ENCODE measurements around the gene ACSM6. TPM values are rescaled to one million over a fixed set of nuclear protein-coding genes. Genes with fewer than 3 reads are reported as not detected.

Gene ACSM6
- total RNA-seq, 1 donor from 2014 or later, result not detected

GRCh38 chr10:95245425-95246055 is 51.5 kb downstream of the ACSM6 start:
- no peak for DNase-seq (ENCODE audit: low read depth in 2 of 2)

- peak; percentile 87 for DNase-seq (ENCODE audit: low read depth in 2 of 2)
Observed at GRCh38 chr10:95246582-95247051, 52.6 kb downstream of the ACSM6 start.

GRCh38 chr10:95247200-95247880 is 53.3 kb downstream of the ACSM6 start:
- DNase-seq (ENCODE audit: low read depth in 2 of 2), result peak in 1 of 2 donors; percentile 73

- DNase-seq (ENCODE audit: low read depth in 2 of 2), result no peak
Observed at GRCh38 chr10:95247881-95248583, 54.0 kb downstream of the ACSM6 start.

- DNase-seq (ENCODE audit: low read depth in 2 of 2), result no peak
Observed at GRCh38 chr10:95248989-95249388, 55.0 kb downstream of the ACSM6 start.

GRCh38 chr10:95249467-95249866 is 55.4 kb downstream of the ACSM6 start:
- DNase-seq (ENCODE audit: low read depth in 2 of 2), result no peak

GRCh38 chr10:95250856-95251255 is 56.8 kb downstream of the ACSM6 start:
- no peak for DNase-seq (ENCODE audit: low read depth in 2 of 2)

- no peak for DNase-seq (ENCODE audit: low read depth in 2 of 2)
Observed at GRCh38 chr10:95253007-95253406, 59.0 kb downstream of the ACSM6 start.

- DNase-seq (ENCODE audit: low read depth in 2 of 2), result no peak
Observed at GRCh38 chr10:95253686-95254085, 59.6 kb downstream of the ACSM6 start.

- peak in 1 of 2 donors; percentile 59 for DNase-seq (ENCODE audit: low read depth in 2 of 2)
Observed at GRCh38 chr10:95254629-95255028, 60.6 kb downstream of the ACSM6 start.

- DNase-seq (ENCODE audit: low read depth in 2 of 2), result no peak
Observed at GRCh38 chr10:95256268-95256667, 62.2 kb downstream of the ACSM6 start.

GRCh38 chr10:95257849-95258248 is 63.8 kb downstream of the ACSM6 start:
- no peak for DNase-seq (ENCODE audit: low read depth in 2 of 2)

GRCh38 chr10:95260397-95260881 is 66.4 kb downstream of the ACSM6 start:
- DNase-seq (ENCODE audit: low read depth in 2 of 2), result peak in 1 of 2 donors; percentile 87

- DNase-seq (ENCODE audit: low read depth in 2 of 2), result peak in 1 of 2 donors; percentile 40
Observed at GRCh38 chr10:95260909-95261552, 67.0 kb downstream of the ACSM6 start.

GRCh38 chr10:95261926-95262325 is 67.9 kb downstream of the ACSM6 start:
- DNase-seq (ENCODE audit: low read depth in 2 of 2), result no peak

- no peak for DNase-seq (ENCODE audit: low read depth in 2 of 2)
Observed at GRCh38 chr10:95262763-95263518, 68.9 kb downstream of the ACSM6 start.

GRCh38 chr10:95263864-95264226 is 69.8 kb downstream of the ACSM6 start:
- no peak for DNase-seq (ENCODE audit: low read depth in 2 of 2)

- no peak for DNase-seq (ENCODE audit: low read depth in 2 of 2)
Observed at GRCh38 chr10:95264227-95265051, 70.4 kb downstream of the ACSM6 start.

GRCh38 chr10:95265572-95265971 is 71.5 kb downstream of the ACSM6 start:
- no peak for DNase-seq (ENCODE audit: low read depth in 2 of 2)

- DNase-seq (ENCODE audit: low read depth in 2 of 2), result peak; percentile 83 to 97
Observed at GRCh38 chr10:95266674-95267095, 72.6 kb downstream of the ACSM6 start.

Measured in lung microvascular endothelial cell (primary cell).